UCSD-AML1 (cell line): ENCODE results near the gene SSC5D.

Source experiments
- DNase-seq: peaks from one replicate; lab custom pipeline; 2025; ENCODE audit not compliant: unreplicated experiment; lab: John Stamatoyannopoulos, UW

Gene SSC5D

GRCh38 chr19:55552620-55553019 is 64.4 kb downstream of the SSC5D start:
- DNase-seq, result no peak

- no peak for DNase-seq
Measured at GRCh38 chr19:55553217-55554182, 65.3 kb downstream of the SSC5D start.

- no peak for DNase-seq
Measured at GRCh38 chr19:55554302-55554701, 66.1 kb downstream of the SSC5D start.

- DNase-seq, result no peak
Measured at GRCh38 chr19:55554741-55555152, 66.5 kb downstream of the SSC5D start.

- no peak for DNase-seq
Measured at GRCh38 chr19:55559684-55560083, 71.4 kb downstream of the SSC5D start.

GRCh38 chr19:55563261-55563690 is 75.0 kb downstream of the SSC5D start:
- no peak for DNase-seq

GRCh38 chr19:55566823-55567222 is 78.6 kb downstream of the SSC5D start:
- DNase-seq, result no peak

GRCh38 chr19:55567708-55568328 is 79.6 kb downstream of the SSC5D start:
- DNase-seq, result no peak
